GM21528 (cell line): ENCODE measurements around the gene PUDP.

Experiments used
- ATAC-seq: cut with Tn5 transposase; IDR thresholded peaks from one replicate; pipeline ENCODE4 v1.9.1; 2021; ENCODE audit warnings: mild to moderate bottlenecking, moderate library complexity; ENCODE audit not compliant: unreplicated experiment, low FRiP score

PUDP gene

DNA sequence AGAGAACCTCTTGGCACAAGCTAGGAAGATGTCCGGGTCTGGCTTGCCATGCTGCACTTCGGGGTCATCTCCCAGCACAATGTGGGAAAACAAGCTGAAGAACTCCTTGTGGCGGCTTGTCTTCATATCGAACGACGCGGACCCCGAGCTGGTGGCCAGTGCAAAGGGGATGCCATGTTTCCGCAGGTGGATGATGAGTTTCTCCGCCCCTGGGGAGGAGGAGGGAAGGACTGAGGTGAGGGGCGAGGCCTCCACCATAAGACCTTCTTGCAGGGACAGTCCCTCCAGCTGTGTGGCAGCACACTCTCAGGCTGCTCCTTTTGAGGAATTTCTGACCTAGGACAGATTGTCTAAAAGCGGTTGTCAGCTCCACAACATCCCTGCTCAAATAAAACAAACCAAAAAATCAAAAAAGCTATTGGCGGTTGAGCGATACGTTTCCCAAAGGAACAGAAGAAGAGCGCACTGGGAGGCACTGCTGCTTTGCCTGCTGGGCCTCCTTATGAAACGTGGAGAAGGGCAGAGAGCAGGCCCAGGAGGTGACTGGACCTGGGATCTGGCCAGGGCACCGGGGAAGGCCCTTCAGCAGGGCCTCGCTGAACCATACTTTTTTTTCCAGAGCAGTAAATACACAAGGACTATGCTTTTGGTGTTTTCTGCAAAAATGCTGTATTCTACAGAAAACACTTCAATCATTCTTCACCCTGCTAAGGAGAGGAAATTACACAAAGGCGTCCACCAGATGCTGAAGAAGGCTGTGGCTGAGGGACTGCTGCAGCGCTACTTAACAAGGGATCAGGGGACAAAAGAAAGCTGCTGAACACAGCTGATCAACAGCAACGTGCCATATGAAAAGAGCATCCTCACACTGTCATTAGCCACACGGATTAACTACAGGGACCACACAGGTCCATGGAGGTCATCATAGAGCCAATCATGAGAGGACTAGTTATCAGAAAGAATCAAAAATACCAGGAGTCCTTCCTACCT lies 70.4 kb downstream of the PUDP start:
- ATAC-seq = no peak

DNA sequence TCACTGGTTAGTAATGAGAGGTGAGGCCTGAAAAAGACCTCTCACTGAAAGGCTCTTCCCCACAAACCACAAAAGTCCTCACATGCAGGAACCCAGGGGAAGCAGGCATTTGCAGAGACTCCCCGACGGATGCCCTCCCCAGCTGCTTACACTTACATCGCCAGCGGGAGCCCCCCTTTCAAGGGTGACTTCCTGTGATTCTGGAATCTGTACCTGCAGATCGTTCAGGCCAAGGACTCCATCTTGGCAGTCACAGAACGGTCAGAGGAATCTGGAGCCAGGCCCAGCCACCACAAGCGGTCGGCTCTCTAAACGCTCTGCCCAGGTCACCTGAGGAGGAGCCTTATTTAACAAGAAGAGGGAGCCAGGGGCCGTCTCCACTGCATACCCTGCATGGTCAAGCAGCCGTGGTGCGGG lies 71.7 kb downstream of the PUDP start:
- no peak for ATAC-seq

DNA sequence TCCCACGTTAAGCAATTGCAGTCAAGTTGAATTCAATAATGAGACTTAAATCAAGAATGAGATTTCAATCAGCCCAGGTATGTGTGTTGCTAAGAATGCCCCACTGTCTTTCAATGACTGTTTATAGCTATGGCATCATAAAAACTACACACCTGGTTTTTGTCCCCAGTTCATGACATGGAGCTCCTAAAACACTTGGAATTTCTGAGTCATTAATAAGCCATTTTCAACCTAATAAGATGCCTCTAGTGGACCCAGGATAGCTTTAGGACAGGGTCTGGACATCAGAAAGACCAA lies 73.1 kb downstream of the PUDP start:
- ATAC-seq = no peak

DNA sequence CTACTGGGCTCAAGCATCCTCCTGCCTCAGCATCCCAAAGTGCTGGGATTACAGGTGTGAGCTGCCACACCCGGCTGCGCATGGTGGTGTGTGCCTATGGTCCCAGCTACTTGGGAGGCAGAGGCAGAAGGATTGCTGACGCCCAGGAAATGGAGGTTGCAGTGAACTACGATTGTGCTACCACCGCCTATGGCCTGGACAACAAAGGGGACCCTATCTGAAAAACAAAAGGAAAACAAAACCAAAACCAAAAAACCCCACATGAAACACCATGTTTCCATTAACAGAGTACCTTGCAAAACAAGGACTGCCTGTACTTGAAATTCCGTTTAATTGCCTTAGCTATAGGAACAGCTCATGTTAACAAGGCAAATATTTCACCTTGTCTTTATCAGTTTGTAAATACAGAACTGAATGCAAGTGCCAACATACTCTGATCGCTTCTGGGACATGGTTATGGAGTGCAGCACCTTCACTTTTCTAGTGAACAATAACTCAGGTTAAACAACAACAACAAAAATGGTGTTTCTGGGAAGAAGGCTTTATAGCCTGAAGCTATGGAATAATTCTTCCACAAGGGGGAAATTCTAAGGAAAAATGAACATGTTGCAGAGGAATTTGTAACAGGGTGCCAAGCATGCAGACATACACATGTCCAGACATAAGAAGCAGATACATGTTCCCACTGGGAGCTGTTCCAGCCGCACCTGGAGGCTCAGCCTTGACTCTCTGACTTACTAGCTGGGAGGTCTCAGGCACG lies 73.6 kb downstream of the PUDP start:
- ATAC-seq = no peak

DNA sequence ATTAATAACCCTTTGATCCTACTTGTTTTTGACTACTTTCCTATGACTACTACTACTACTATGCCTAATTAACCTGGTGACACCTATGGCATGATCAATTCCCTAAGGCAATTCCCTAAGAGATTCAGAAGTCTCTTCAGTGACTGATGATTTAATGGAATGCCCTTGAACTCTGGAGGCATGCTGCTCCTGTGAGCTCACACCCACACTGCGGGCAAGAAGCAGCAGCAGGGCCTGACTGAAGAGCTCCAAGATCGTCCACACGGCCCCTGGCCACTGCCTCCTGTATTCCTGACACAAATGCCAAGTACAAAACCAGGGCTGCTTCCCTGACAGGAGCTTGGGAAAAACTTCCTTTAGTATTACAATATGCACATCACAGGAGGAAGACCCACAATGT lies 74.6 kb downstream of the PUDP start:
- no peak for ATAC-seq

DNA sequence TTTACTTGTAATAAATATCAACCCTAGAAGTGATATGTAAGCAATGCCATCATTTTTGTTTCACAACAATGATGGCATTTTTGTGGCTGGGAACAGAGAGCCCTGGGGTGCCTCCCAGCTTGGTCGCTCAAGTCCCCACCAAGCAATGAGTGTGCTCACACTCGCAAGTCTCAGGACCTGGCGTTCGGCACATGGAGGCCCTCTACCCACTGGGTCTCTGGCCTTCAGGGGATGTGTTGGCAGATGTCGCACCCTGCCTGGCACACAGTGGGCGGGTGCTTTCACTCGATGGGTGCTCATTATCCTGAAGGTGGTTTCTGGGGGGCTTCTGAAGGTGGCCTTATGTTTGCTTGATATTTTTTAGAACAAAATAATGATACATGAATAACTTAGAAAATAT lies 75.1 kb downstream of the PUDP start:
- no peak for ATAC-seq

DNA sequence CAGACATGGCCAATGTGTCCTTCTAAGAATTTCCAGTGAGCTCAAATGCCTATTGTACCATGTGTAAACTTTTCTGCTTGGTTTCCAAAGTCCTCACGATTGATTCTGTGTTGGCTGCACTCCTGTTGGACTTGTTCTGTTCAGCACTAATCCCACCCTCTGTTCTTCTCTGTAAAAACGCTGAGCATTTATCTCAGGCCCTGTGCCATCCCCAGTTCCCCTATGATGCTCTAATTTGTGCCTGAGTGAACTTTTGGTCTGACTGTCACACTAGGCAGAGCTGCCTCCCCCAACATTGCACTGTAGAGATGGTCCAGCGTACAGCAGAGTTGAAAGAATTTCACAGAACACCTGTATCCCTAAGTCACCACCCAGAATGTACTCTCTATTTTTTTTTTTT lies 76.6 kb downstream of the PUDP start:
- no peak for ATAC-seq

DNA sequence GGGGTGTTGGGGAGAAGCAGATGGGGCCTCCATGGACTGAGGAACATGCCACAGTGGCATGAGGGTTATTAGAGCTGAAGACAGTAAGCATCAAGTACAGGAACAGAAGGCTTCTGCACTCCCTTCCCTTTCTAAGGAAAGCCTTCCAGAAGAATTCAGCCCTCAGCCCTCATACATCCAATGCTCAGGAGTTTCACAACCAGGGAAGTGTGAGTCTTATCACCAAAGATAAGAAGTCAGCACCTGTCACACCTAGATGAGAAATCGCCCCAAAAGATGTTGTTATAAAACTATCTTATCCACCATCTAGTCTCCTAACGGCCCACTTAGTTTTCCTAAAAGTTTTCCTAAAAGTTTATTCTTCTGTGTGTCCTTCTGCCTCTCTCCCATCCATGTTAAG lies 78.4 kb downstream of the PUDP start:
- ATAC-seq = no peak

DNA sequence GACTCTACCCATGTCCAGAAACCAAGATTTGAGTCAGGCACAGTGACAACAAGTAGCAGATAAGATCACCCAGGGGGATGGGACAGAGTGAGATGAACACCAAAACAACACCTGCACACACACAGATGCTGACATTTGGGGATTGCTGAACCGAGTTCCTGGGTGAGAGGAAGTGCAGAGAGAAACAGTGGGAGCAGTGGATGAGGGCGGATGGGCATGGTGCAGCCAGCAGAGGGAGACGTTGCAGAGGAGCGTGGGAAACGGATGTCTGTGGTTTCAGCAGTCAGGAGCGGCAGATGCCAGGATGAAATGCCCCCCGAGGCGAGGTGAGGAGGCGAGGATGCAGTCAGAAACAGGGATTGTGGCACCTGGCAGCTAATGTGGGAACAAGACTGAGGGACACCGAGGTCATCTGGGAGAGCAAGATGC lies 79.0 kb downstream of the PUDP start:
- no peak for ATAC-seq

DNA sequence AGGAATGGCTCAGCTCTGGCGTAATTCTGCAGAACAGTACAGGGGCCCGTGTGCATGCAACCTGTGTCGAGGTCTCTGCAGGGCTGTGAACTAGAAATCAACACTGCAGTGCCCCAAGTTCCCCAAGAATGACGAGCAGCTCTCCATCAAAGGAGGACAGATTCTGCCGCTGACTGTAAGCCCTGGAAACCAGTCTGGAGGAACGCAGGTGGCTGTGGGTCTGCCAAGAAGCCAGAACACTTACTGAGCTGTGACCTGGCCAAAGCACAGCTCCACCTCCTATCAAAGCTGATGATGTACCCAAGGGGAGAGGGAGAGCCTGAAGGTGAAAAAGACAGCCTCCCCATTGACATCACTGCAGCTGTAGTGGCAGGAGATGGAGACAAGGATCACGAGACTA lies 80.7 kb downstream of the PUDP start:
- no peak for ATAC-seq

DNA sequence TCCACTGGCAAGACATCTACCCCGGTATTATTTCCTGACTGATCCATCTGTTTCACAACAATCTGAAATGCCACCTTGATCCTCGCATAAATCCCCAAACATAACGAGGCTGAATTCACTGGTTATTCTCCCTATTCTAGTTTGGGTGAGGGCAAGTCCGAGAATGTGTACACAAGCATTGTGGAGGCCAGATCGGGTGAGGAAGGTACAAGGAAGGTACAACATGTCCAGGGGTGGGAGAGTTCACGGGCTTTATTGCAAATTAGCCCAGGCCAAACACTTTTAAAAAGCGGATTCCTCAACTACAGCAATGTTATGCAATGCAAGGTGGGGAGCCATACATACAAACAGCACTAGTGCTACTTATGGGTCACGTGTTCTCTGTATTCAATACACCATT lies 82.5 kb downstream of the PUDP start:
- no peak for ATAC-seq

DNA sequence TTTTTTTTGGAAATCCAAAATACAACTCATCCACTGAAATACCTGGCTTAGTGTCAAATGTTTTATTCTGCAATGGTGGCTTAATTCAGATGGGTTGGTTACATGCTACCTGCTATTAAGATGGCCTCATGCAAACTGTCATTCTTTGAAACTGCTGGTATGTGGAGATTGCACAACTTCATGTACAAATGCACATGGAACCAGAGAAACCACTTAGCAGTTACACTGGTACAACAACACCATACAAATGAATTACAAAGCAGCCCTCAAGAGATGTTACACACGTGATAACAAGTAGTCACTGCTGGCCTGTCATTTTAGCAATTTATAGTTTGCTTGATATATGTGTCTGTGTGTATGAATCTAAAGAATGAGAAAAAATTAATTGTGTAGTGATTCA lies 85.0 kb downstream of the PUDP start:
- ATAC-seq = no peak

DNA sequence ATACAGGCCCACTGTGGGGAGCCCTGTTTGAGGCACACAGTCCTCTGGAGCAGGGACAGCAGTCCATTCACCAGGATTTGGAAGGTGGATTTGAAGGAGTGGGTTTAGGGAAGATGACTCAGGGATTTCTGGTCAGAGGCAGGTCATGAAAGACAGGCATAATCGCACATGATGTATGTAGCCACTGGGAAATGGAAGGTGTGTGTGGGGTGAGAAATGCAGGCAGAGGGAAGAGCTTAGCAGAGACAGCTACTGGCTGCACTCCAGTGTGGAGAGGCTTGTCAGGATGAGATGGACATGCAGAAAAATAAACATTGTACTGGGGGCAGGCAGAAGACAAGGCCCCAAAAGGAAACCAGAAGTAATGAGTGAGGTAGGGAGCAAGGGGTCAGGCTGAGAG lies 85.7 kb downstream of the PUDP start:
- no peak for ATAC-seq

DNA sequence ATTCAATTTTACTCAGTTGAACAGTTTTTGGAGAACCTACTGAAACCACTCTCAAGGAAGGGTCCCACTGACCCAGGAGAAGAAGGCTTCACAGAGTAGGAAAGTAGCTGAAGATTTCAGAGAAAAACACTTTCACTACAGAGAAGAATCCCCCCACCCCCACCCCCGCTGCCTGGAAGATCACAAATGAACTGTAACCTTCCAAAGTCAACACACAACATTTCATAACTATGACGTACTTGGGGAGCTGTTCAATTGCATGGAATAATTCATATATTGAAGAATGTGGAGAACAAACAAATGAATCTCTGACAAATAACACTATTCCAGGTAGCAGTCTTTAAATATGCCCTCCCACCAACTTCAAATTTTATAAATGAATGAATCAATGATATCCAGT lies 86.5 kb downstream of the PUDP start:
- no peak for ATAC-seq

DNA sequence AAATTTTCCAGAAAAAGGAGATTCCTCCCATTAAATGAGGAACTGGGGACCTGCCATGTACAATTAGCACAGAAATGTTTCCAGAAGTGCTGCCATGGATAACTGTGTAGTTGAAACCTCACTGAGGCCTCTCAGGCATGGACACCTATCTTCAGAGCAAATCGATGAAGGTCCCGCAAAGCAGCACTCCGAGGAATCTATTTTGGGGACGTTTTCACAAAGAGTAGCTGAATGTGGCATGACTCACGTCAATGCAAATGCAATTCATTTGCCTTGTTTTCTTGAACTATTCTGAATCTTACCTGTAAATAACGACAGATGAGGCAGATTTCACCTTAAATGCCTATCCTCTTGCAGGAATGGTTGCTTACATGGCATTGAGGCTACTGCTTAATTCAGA lies 87.5 kb downstream of the PUDP start:
- ATAC-seq = no peak

DNA sequence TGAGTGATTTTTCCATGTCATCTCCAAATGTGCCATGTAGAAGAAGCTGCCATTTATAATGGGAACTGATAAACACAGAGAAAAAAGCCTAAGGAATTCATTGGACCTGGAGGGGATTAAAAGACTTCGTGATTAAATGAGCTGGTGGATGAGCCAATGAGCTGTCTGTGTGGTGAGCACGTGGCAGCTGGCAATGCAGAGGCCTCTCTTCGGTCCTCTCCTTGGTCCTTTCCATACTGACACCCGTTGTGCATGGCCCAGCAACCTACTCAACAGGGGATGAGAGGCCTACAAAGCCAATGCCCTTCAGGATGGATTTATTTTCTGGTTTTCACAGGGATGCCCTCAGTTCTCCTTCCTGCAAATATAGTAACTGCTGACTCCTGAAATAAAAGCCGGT lies 88.1 kb downstream of the PUDP start:
- ATAC-seq = no peak

DNA sequence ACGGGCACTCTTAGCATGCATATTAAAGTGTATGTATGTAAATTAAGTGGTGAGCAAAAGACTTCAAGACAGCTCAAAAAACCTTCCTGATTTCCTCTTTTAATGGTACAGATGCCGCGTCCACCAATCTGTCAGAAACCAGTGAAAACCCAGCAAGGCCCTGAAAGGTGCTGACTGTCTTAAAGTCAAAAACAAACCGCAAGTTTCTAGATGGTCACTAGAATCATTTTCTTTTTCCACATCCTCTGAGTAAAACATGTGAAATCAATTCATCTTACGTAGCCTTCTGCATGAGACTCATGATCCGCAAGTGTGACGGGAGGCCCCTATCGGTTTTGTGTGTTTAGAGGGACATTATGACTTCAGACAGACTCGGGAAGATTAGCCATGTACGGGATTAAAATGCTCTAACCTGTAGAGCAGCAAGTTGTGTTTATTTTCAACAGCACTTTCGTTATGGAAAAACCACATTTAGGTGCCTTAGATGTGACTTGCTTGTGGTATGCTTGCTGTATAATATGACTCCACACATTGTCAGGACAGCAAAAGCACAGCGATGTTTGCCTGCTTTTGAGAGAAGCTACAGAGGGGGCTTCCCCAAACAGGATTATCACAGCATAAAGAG lies 88.6 kb downstream of the PUDP start:
- peak; percentile 98 for ATAC-seq

DNA sequence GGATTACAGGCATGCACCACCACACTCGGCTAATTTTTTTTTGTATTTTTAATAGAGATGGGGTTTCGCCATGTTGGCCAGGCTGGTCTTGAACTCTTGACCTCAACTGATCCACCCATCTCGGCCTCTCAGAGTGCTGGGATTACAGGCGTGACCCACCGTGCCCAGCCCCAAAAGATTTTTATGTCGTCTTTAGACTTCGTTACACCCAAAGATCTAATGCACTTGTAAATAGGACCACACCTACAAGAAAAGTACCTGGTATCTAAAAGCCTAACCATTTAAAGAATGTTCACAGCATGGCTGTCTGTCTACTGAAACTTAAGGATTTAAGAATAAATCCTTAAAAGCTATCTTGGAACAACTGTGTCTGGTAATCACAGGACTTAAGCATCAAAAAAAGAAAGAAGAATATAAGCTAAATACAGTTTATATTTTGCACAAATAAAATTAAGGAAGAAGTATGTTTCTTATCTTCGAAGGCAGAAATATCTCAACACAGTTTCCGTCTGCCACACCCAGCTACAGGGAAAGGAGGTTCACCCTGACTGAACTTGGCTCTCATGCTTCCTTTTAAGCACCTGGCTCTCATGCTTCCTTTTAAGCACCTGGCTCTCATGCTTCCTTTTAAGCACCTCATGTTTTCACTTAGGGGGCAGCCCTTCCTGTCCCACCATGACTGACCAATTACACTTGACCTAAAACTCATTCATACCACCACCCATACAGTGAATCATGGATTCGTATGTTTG lies 92.4 kb downstream of the PUDP start:
- ATAC-seq = no peak

DNA sequence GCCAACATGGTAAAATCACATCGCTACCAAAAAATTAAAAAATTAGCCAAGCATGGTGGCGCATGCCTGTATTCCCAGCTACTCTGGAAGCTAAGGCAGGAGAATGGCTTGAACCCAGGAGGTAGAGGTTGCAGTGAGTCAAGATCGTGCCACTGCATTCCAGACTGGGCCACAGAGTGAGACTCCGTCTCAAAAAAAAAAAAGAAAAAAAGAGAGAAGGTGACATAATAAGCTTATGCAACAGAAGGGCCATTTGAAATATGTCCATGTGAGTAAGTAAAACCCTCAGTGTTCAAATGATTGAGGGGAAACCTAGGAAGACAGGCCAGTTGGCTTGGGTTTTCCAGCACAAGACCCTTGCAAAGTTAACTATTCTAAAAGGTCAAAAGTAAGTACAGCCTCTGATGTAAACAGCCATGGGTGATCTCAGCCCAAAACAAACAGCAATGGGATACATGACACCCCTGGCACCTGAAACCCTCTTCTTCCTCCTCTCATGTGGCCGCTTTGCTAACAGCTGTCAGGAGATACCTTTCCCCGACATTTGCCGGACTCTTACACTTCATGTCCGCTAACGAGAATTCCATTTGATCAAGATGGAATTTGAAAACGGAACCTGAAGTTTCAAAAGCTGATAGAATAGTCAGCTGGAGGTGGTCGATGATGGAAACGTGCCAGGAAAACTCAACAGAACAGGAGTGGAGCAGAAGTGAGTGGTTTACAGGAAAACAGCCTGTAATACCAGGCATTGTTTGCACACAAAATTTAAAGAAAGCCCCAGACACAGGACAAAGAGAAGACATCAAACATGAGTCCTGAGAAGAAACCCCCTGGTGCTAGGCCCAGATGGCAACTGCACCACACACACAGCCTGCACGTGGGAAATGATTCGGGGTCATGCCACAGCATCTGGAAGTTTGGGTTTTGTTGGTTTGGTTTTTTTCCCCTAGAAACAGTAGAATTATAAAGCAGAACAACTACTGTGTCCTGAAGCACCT lies 93.4 kb downstream of the PUDP start:
- ATAC-seq = no peak

DNA sequence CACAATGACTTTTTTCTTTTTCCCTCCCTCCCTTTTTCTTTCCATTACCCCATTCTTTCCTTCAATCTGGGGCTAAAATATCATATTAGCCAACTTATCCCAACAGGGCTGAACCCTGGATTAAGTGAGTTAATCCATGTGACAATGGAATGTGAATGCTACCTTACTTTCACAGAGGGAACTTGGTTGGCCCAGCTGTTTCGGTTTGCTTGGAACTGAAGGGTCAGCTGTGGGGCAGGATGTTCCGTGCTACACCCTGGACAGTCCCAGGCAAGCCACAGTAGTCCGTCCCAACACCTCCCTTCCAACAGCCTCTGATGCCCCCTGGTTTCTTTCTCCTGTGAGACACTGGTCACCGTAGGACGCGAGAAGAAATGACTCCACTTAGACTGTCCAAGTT lies 95.4 kb downstream of the PUDP start:
- ATAC-seq = no peak
